ENCODE results near the gene SMIM35.

The SMIM35 gene

DNA sequence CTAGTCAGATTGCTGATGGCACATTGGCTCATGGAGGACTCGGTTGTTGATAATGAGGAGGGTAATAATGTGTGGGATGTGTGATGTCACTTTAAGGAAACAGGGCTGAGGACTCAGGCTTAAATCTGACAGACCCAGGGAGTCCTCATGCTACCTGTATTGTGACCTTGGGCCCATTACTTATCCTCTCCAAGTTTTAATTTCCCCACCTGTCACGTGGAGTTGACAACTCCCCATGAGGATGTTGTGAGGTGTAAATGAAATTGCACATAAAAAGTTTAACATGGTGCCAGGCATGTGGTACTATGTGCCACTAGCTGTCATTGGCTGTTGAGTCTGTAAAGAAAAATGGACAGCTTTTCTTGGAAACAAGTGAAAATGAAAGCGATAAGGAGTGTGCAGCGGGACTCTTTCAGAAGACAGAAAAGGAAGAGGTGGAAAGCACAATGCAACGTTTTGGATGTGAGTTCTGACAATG, 85.2 kb downstream of the SMIM35 start:
- in situ Hi-C loops (cut with HindIII; ENCODE audit: low sequenced_read_pairs), result no loop called here
- DNase-seq (ENCODE audit: low read depth, low spot score), result no peak
- TF ChIP-seq, protein P1, sequence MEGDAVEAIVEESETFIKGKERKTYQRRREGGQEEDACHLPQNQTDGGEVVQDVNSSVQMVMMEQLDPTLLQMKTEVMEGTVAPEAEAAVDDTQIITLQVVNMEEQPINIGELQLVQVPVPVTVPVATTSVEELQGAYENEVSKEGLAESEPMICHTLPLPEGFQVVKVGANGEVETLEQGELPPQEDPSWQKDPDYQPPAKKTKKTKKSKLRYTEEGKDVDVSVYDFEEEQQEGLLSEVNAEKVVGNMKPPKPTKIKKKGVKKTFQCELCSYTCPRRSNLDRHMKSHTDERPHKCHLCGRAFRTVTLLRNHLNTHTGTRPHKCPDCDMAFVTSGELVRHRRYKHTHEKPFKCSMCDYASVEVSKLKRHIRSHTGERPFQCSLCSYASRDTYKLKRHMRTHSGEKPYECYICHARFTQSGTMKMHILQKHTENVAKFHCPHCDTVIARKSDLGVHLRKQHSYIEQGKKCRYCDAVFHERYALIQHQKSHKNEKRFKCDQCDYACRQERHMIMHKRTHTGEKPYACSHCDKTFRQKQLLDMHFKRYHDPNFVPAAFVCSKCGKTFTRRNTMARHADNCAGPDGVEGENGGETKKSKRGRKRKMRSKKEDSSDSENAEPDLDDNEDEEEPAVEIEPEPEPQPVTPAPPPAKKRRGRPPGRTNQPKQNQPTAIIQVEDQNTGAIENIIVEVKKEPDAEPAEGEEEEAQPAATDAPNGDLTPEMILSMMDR (IDR thresholded peaks at IDR 0.05; ENCODE audit: low read depth, low read length), result no peak
- no peak overlapping the region for H3K4me3 ChIP-seq (ENCODE audit: low read depth, low read length)

DNA sequence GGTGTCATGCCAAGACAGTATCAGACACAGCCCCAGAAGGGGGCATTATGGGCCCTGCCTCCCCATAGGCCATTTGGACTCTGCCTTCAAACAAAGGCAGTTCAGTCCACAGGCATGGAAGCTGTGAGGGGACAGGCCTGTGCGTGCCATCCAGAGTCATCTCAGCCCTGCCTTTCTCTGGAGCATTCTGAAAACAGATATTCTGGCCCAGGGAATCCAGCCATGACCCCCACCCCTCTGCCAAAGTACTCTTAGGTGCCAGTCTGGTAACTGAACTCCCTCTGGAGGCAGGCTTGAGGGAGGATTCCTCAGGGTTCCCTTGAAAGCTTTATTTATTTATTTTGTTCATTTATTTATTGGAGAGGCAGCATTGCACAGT, 85.9 kb downstream of the SMIM35 start:
- no peak overlapping the region for H3K4me3 ChIP-seq (ENCODE audit: low read depth, low read length)
- TF ChIP-seq, protein P1 (IDR thresholded peaks at IDR 0.05; ENCODE audit: low read depth, low read length), result no peak
- no peak for DNase-seq (ENCODE audit: low read depth, low spot score)
- in situ Hi-C loops (cut with HindIII; ENCODE audit: low sequenced_read_pairs), result no loop called here

GRCh38 chr11:118000067-118000849, 86.5 kb downstream of the SMIM35 start:
- no peak overlapping the region for H3K4me3 ChIP-seq (ENCODE audit: low read depth, low read length)
- no peak for DNase-seq (ENCODE audit: low read depth, low spot score)
- in situ Hi-C loops (cut with HindIII; ENCODE audit: low sequenced_read_pairs), result no loop called here
- TF ChIP-seq, protein P1 (IDR thresholded peaks at IDR 0.05; ENCODE audit: low read depth, low read length), result no peak

- no peak for DNase-seq (ENCODE audit: low read depth, low spot score)
- H3K4me3 ChIP-seq (ENCODE audit: low read depth, low read length), result no peak overlapping the region
- in situ Hi-C loops (cut with HindIII; ENCODE audit: low sequenced_read_pairs), result no loop called here
- TF ChIP-seq, protein P1 (IDR thresholded peaks at IDR 0.05; ENCODE audit: low read depth, low read length), result no peak
These were observed 87.3 kb downstream of the SMIM35 start for GRCh38 chr11:117999354-117999993.

- in situ Hi-C loops (cut with HindIII; ENCODE audit: low sequenced_read_pairs), result no loop called here
- TF ChIP-seq, protein P1 (IDR thresholded peaks at IDR 0.05; ENCODE audit: low read depth, low read length), result no peak
- DNase-seq (ENCODE audit: low read depth, low spot score), result no peak
- H3K4me3 ChIP-seq (ENCODE audit: low read depth, low read length), result no peak overlapping the region
These were observed 88.0 kb downstream of the SMIM35 start for GRCh38 chr11:117998664-117999353.

DNA sequence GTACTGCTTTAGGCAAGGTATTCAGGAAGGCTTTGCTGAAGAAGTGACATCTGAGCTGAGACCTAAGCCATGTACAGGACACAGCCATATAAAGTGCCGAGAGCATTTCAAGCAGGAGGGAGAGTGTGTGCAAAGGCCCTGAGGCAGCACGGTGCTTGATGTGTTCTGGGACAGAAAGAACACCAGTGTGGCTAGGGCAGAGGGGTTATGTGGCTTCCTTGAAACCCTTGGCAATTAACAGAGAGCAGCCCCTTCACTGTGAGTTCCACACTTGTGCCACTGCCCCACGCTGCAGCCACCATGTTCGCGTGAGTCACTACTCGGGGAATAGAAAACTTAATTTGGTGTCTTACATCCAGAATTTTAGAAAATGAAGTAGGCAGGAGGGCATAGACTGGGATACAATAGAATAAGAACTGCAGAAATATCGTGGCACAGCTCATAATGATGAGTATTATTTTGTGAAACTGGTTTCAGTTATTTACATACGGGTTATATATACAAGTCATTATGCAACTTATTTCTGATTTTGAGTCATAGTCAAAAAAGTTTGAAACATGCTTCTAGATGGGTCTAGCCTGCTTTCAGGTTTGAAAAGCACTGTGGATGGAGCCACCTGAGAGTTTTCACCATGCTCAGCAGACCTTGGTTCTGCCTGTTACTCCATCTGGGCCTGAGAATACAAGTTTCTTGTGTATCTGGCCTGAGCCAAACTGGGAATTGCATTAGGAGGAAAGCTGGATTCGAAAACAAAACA, 88.8 kb downstream of the SMIM35 start:
- in situ Hi-C loops (cut with HindIII; ENCODE audit: low sequenced_read_pairs), result no loop called here
- H3K4me3 ChIP-seq (ENCODE audit: low read depth, low read length), result no peak overlapping the region
- TF ChIP-seq, protein P1 (IDR thresholded peaks at IDR 0.05; ENCODE audit: low read depth, low read length), result no peak
- no peak for DNase-seq (ENCODE audit: low read depth, low spot score)
